HAP-1 (cell line): Measurements from ENCODE around the gene C5orf63.
"Not testable (repeated sequence)": the region's sequence is repeated elsewhere in the genome, so short reads cannot be mapped to it uniquely, and the experiment has no call there.

Experiments
- DNase-seq, 2 experiments: peaks; one replicate each; pipeline ENCODE4 v3.0.0-alpha.2; 2016 to 2020; ENCODE audit warnings: low spot score in 2 of 2
- H3K27me3 ChIP-seq: fragments of 250-450 bp; sonication (Bioruptor Pico); 2 replicates; pipeline ENCODE4 v1.5.1; 2020; ENCODE audit warnings: low read depth, mild to moderate bottlenecking, moderate library complexity
- H3K36me3 ChIP-seq: fragments of 250-450 bp; sonication (Bioruptor Pico); replicated peaks from 2 replicates; pipeline ENCODE4 v1.5.1; 2020; ENCODE audit warnings: mild to moderate bottlenecking
- H3K4me1 ChIP-seq: fragments of 250-450 bp; sonication (Bioruptor Pico); 2 replicates; pipeline ENCODE4 v1.5.1; 2020; ENCODE audit warnings: mild to moderate bottlenecking
- H3K4me3 ChIP-seq: fragments of 250-450 bp; sonication (Bioruptor Pico); 2 replicates; pipeline ENCODE4 v1.5.1; 2020; ENCODE audit warnings: mild to moderate bottlenecking, moderate library complexity
- H3K9me3 ChIP-seq: fragments of 250-450 bp; sonication (Bioruptor Pico); 2 replicates; pipeline ENCODE4 v1.5.1; 2020; ENCODE audit warnings: mild to moderate bottlenecking, moderate library complexity
- in situ Hi-C: fragments of 300-500 bp; cut with MboI; formaldehyde crosslinking; loops from 3 replicates; pipeline ENCODE4 v1.14.3; 2020; ENCODE audit warnings: low sequenced_read_pairs, inconsistent platforms, mixed read lengths

Gene C5orf63

DNA sequence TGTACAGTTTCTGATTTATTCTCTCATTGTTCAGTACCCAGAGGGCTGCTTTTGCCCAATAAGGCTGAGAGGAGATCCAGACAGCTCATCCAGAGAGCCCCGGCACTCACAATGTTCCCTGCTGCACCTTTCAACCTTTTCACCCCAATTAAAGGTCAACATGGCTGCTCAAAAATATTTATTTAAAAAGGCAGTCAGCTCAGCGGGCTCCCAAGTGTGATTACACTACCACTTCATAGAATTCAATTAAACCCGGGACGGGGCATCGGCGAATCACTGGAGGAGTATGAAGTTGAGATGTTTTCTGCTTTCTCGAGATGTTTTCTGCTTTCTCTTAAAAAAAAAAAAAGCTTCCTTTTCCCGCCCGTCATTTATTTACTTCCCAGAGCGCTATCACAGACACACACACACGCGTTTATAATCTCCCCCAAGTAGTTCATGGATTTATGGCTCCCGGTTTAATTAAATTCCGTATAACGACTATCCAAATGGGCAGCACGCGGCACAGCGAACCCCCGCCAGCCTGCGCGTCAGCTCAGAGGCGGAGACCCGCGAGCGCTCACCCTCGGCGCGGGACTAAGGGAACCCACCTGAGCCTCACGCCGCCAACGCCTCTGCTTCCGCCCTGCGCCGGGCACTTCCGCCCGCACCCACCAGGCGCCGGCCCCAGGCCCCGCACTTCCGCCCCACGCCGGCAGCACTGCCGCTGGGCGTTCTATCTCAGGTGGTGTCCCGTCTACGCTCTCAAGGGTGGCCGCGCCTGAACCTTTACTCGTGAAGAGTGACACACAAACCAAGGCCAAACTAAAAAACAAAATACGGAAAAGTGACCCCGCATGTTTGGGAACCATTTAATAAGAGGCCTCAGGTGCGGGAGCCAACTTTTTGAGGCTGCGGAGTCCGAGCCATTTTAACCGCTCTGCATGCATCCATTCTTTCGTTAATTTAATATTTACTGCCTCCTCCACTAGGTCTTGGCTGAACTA is at the start of gene C5orf63:
Gene C5orf63, minus strand, starts transcription at position 642 of the 986 bp plus-strand sequence. CDS start 14,507 bp downstream, outside the sequence.
- Histone ChIP-seq H3K9me3 (no peaks in the 10 kb centered on the region), H3K36me3 (no peaks in the 10 kb centered on the region), H3K4me1 (no peaks in the 10 kb centered on the region), H3K4me3 (no peak within 1 kb of the TSS), H3K27me3 (no peaks in the 10 kb centered on the region)
- in situ Hi-C loops, result no loop called here
- no peak for DNase-seq

DNA sequence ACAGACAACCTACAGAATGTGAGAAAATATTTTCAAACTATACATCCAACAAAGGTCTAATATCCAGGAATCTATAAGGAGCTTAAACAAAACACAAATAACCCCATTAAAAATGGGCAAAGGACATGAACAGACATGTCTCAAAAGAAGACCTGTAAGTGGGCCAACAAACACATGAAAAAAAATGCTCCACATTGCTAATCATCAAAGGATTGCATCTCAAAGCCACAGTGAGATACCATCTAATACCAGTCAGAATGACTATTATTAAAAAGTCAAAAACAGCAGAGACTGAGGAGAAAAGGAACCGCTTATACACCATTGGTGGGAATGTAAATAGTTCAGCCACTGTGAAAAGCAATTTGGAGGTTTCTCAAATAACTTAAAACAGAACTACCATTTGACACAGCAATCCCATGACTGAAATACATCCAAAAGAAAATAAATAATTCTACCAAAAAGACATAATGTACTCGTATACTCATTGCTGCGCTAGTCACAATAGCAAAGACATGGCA is 39.1 kb upstream of the C5orf63 start:
- Histone ChIP-seq H3K4me3 (no peak overlapping the region), H3K27me3 (no peaks in the 10 kb centered on the region), H3K4me1 (no peaks in the 10 kb centered on the region), H3K9me3 (no peaks in the 10 kb centered on the region), H3K36me3 (no peaks in the 10 kb centered on the region)
- no peak for DNase-seq
- in situ Hi-C loops, result no loop called here

DNA sequence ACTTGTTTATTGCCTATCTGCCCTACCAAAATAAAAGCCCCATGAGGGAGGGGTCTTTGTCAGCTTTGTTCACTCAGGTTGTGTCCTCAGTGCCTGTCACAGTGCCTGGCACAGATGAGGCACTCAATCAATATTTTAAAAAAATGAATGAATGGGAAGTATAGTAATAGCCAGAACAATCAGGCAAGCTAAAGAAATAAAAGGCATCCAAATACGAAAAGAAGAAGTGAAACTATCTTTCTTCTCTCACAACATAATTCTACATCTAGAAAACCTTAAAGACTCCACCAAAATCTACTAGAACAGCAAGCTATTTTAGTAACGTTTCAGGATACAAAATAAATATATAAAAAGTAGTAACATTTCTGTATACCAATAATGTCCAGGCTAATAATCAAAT is 37.8 kb upstream of the C5orf63 start:
- in situ Hi-C loops, result no loop called here
- Histone ChIP-seq H3K36me3 (no peaks in the 10 kb centered on the region), H3K4me3 (no peak overlapping the region), H3K27me3 (no peaks in the 10 kb centered on the region), H3K9me3 (no peaks in the 10 kb centered on the region), H3K4me1 (no peaks in the 10 kb centered on the region)
- no peak for DNase-seq

DNA sequence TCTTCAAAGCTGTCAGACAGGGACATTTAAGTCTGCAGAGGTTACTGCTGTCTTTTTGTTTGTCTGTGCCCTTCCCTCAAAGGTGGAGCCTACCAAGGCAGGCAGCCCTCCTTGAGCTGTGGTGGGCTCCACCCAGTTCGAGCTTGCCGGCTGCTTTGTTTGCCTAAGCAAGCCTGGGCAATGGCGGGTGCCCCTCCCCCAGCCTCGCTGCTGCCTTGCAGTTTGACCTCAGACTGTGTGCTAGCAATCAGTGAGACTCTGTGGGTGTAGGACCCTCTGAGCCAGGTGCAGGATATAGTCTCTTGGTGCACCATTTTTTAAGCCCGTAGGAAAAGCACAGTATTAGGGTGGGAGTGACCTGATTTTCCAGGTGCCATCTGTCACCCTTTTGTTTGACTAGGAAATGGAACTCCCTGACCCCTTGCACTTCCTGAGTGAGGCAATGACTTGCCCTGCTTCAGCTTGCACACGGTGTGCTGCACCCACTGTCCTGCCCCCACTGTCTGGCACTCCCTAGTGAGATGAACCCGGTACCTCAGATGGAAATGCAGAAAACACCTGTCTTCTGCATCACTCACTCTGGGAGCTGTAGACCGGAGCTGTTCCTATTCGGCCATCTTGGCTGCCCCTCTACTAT is 35.4 kb upstream of the C5orf63 start:
- DNase-seq, result peak in 1 of 2 experiments; percentile 45
- H3K4me3 ChIP-seq, H3K27me3 ChIP-seq, H3K9me3 ChIP-seq, H3K36me3 ChIP-seq, H3K4me1 ChIP-seq, in situ Hi-C loops: not testable (repeated sequence)

DNA sequence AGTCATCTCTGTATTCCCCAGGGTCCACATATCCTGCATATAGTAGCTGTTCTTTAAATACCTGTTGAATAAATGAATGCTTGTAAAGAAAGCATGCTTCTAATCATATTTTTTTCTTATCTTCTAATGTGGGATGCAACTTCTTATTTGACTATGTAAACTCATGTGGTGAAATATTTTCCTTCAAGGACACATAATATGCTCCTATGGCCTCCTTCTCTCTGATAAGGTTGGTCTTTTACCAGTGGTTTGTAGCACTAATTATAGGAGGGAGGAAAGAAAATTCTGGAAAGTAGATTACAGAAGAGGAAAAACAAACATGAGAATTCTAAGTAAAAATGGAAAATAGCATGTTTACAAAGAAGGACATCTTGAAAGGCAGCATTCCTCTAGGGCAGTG is 28.6 kb upstream of the C5orf63 start:
- in situ Hi-C loops, result no loop called here
- no peak overlapping the region for H3K4me3 ChIP-seq
- DNase-seq, result no peak
- H3K36me3 ChIP-seq, result no peaks in the 10 kb centered on the region
- peaks cover 2% of the 10 kb centered on the region; the same call in 1 of the 2 replicates for H3K4me1 ChIP-seq
- H3K9me3 ChIP-seq, result no peaks in the 10 kb centered on the region
- H3K27me3 ChIP-seq, result no peaks in the 10 kb centered on the region

DNA sequence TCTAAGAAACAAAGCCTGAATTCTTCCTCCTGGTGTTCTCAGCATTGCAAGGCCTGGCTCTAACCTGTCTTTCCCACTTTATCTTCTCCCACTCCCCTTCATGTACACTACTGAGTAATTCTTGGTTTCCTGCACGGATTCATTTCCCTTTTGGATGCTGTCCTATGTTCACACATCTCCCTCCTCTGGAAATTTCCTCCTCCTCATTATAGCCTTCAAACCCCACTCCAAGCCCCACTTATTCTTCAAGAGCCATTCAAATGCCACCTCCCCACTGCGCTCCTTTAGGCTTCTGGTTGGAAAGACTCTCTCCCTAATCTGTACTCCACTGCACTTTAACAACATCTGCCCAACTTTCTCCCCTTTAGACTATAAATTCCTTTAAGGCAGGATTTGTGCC is 28.2 kb upstream of the C5orf63 start:
- H3K4me3 ChIP-seq, result no peak overlapping the region
- in situ Hi-C loops, result no loop called here
- peaks cover 2% of the 10 kb centered on the region; the same call in 1 of the 2 replicates for H3K4me1 ChIP-seq
- H3K9me3 ChIP-seq, result no peaks in the 10 kb centered on the region
- H3K36me3 ChIP-seq, result no peaks in the 10 kb centered on the region
- no peaks in the 10 kb centered on the region for H3K27me3 ChIP-seq
- no peak for DNase-seq

DNA sequence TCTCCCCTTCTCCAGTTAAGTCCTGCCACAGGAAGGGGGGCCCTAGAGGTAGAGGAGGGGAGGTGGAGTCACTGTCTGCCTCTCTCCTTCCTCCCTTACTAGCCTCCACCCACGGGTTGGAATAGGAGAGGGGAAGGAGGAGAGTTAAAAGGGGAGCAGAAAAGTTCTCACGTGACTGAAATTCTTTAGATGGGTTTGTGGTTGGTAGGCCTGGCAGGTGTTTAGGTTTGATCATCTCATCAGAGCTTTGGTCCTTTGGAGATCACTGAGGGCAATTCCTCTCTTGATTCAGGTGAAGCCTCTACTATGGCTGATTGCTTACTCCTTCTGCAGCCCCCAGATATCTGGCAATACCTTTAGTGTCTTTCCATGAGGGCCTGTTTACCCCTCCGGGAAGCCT is 24.9 kb upstream of the C5orf63 start:
- in situ Hi-C loops, result no loop called here
- Histone ChIP-seq H3K4me3 (no peak overlapping the region), H3K9me3 (no peaks in the 10 kb centered on the region), H3K4me1 (peaks cover 2% of the 10 kb centered on the region; the same call in 1 of the 2 replicates), H3K36me3 (no peaks in the 10 kb centered on the region), H3K27me3 (no peaks in the 10 kb centered on the region)
- no peak for DNase-seq

DNA sequence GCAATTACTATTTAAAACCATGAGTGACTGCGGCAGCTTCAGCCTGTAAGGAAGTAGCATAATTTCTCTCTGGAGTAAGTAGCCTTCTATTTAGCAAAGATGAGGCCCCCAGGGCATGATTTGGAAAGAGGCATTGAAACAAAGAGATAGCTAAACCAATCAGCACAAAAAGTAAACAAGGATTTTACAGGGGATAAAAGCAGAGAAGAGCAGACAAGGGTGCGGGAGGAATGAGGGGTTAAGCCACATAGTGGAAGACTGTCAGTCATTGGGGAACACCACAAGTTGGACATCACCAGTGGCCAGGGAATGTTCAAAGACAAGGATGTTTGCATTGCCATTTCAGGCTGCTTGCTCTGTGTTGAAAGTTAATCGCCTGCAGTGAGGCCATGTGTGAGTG is 24.0 kb upstream of the C5orf63 start:
- Histone ChIP-seq H3K9me3 (no peaks in the 10 kb centered on the region), H3K4me3 (no peak overlapping the region), H3K27me3 (no peaks in the 10 kb centered on the region), H3K4me1 (peaks cover 2% of the 10 kb centered on the region; the same call in 1 of the 2 replicates), H3K36me3 (no peaks in the 10 kb centered on the region)
- in situ Hi-C loops, result no loop called here
- peak; percentile 34 to 60 for DNase-seq

DNA sequence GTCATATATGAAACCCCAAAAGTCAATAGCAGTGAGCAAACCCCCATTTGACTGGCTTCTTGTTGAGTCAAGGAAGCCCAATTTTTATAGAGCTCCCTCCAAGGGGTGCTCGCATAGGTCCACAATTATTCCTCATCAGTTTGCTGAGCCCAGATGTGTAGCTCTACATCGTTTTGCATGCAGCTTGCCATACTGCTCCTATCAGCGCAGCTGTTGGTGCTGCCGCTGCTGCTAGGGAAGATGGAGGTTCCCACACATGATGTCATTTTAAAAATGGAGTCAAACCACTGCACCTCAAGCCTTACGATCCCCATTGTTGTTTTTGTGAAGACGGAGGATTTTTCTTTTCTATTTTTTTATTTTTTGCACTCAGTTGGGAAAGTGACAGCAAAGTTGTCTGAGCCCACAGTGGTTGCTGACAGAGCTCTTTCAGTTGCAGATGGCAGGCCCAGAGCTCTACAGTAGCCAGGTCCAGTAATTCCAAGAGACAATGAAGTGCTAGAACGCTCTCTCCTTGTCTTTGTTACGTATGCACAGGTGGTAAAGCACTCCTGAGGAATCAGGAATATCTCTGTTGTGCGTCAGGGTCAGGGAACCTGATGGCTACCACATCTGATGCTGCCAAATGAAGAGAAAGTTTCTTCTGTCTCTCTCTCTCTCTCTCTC is 23.2 kb upstream of the C5orf63 start:
- Histone ChIP-seq H3K4me1 (peaks cover 2% of the 10 kb centered on the region; the same call in 1 of the 2 replicates), H3K36me3 (no peaks in the 10 kb centered on the region), H3K9me3 (no peaks in the 10 kb centered on the region), H3K4me3 (no peak overlapping the region), H3K27me3 (no peaks in the 10 kb centered on the region)
- in situ Hi-C loops, result no loop called here
- DNase-seq, result no peak

DNA sequence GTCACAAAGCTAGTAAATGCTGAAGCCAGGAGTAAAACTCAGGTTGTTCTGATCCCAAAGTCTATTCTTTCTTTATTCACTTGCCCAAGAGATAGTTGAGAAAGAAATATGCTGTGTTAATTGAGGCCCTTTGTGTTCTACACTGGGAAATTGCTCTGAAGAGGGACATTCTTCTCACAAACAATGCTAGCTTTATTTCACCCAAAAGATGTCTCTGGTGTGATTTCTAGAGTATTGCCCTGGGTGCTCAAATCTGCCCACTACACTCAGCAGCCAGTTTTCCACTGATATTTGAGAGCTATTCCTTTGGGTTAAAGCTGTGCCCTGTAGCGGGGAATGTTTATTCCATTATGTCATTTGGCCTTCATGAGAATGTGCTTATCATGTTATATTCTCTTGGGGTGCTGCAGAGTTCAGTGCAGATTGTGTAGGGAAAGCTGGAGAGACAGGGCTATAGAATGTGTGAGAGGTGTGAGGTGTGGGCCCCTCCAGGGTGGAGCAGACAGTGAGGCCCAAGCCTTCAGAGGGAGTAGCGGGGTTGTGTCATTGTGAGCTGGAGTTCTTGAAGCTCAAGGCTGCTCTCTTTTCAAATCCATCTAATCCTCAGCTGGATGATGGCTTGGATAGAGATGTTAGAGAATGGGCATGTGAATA is 21.0 kb upstream of the C5orf63 start:
- in situ Hi-C loops, result no loop called here
- no peaks in the 10 kb centered on the region for H3K27me3 ChIP-seq
- no peak for DNase-seq
- no peaks in the 10 kb centered on the region for H3K36me3 ChIP-seq
- H3K4me3 ChIP-seq, result no peak overlapping the region
- H3K4me1 ChIP-seq, result peaks cover 2% of the 10 kb centered on the region; the same call in 1 of the 2 replicates
- H3K9me3 ChIP-seq, result no peaks in the 10 kb centered on the region

DNA sequence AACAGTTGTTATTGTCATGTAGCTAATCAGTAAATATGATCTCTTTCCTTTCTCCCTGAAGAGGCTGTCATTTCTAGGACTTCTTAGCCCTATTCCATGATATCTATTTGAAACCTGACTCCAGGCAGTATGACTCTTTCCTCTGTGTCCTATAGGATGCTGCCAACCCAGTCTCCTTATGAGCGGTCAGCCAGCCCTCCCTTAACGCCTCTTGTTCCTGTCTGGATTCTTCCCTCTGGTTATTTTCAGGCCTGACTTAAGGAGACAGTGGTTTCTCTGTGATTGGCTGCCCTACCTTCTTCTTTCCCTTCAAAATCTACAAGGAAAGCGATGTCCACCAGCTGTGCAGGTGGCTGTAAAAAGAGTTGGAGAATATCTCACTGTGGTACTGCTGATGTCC is 19.4 kb upstream of the C5orf63 start:
- Histone ChIP-seq H3K4me3 (no peak overlapping the region), H3K9me3 (no peaks in the 10 kb centered on the region), H3K36me3 (no peaks in the 10 kb centered on the region), H3K27me3 (no peaks in the 10 kb centered on the region), H3K4me1 (peaks cover 2% of the 10 kb centered on the region; the same call in 1 of the 2 replicates)
- no peak for DNase-seq
- in situ Hi-C loops, result no loop called here

DNA sequence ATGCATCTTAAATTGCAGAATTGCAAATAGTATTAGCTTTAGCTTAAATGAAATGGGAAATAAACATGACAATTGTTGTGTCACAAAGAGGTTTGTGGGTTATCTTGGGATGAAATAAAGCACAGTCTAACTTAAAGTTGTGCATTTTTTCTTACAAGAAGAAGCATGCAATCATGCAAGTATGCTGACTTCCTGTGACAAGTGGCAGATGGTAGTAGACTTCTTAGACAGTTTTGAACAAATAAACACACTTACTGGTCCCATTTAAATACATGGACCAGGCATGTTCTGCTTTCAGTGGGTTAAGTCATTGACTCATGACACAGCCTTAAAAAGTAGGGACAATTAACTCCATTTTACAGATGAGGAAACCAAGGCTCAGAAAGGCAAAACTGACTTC is 15.9 kb upstream of the C5orf63 start:
- Histone ChIP-seq H3K9me3 (no peaks in the 10 kb centered on the region), H3K27me3 (no peaks in the 10 kb centered on the region; the same call in 1 of the 2 replicates), H3K4me1 (no peaks in the 10 kb centered on the region; the same call in 1 of the 2 replicates), H3K4me3 (no peak overlapping the region), H3K36me3 (no peaks in the 10 kb centered on the region)
- no peak for DNase-seq
- in situ Hi-C loops, result no loop called here

DNA sequence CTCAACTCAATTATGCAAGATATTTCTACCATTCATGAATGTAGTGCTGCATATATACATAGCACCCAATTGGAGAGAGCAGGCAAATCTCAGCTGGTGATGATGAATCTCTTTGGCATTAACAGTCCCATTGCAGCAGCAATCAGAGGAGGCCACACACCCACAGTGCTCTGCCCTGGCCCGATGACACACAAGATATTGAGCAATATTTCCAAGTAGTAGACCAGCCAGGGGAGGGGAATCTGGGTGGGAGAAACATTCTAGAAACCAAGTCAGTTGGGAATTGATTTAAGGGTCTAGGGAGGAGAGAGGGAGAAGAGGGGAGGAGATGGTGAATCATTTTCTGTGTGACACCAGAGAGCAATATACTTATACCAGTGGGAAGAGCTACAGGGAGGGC is 14.9 kb upstream of the C5orf63 start:
- in situ Hi-C loops, result no loop called here

More for the DNA sequence above, 14.9 kb upstream of the C5orf63 start:
- no peak for DNase-seq
- no peak overlapping the region for H3K4me3 ChIP-seq
- no peaks in the 10 kb centered on the region for H3K9me3 ChIP-seq
- H3K4me1 ChIP-seq, result no peaks in the 10 kb centered on the region
- no peaks in the 10 kb centered on the region; the same call in 1 of the 2 replicates for H3K27me3 ChIP-seq
- no peaks in the 10 kb centered on the region for H3K36me3 ChIP-seq
